DND-41 (cell line): ENCODE results near the gene TAOK3.
"Not testable (repeated sequence)": the region's sequence is repeated elsewhere in the genome, so short reads cannot be mapped to it uniquely, and the experiment has no call there.

Experiments used
- ATAC-seq: fragments of 200-7000 bp; cut with Tn5 transposase; 3 replicates; pipeline ENCODE4 v1.9.1; 2021; ENCODE audit warnings: low read depth; ENCODE audit not compliant: insufficient read depth
- DNase-seq: peaks from one replicate; pipeline ENCODE4 v3.0.0-alpha.2; 2020
- H2AFZ ChIP-seq: 2 replicates; pipeline ENCODE4 v1.6.0; 2012; ENCODE audit warnings: low read depth, low read length
- H3K27ac ChIP-seq: 2 replicates; pipeline ENCODE4 v1.5.1; 2012; ENCODE audit warnings: low read length, inconsistent platforms
- H3K27me3 ChIP-seq: fragments of 200-600 bp; sonication (generic); 2 replicates; pipeline ENCODE4 v1.6.0; 2012; ENCODE audit warnings: low read length, mild to moderate bottlenecking, inconsistent platforms; ENCODE audit not compliant: insufficient read depth, poor library complexity
- H3K36me3 ChIP-seq: 2 replicates; pipeline ENCODE4 v1.5.1; 2012; ENCODE audit warnings: low read length, inconsistent platforms; ENCODE audit not compliant: insufficient read depth
- H3K4me1 ChIP-seq: 2 replicates; pipeline ENCODE4 v1.5.1; 2012; ENCODE audit warnings: mild to moderate bottlenecking, low read length; ENCODE audit not compliant: insufficient read depth
- H3K4me2 ChIP-seq: 2 replicates; pipeline ENCODE4 v1.6.0; 2012; ENCODE audit warnings: mild to moderate bottlenecking, moderate library complexity, low read length, inconsistent platforms; ENCODE audit not compliant: insufficient read depth
- H3K4me3 ChIP-seq, 2 experiments: fragments of 200-600 bp in 1 of 2; shearing (Covaris generic) in 1 of 2; 2 replicates each; pipeline ENCODE4 v1.5.1; 2012 to 2016; ENCODE audit warnings: inconsistent platforms in 2 of 2, low read length in 2 of 2, mild to moderate bottlenecking in 2 of 2, low read depth in 1 of 2, moderate library complexity in 1 of 2
- H3K79me2 ChIP-seq: 2 replicates; pipeline ENCODE4 v1.6.0; 2012; ENCODE audit warnings: low read length, inconsistent platforms; ENCODE audit not compliant: insufficient read depth
- H3K9ac ChIP-seq: 2 replicates; pipeline ENCODE4 v1.6.0; 2012; ENCODE audit warnings: low read depth, mild to moderate bottlenecking, inconsistent platforms, low read length, moderate library complexity
- H3K9me3 ChIP-seq: 2 replicates; pipeline ENCODE4 v1.5.1; 2012; ENCODE audit warnings: low read length, moderate library complexity, mild to moderate bottlenecking, inconsistent platforms; ENCODE audit not compliant: insufficient read depth, severe bottlenecking
- H4K20me1 ChIP-seq: 2 replicates; pipeline ENCODE4 v1.6.0; 2012; ENCODE audit warnings: low read length; ENCODE audit not compliant: insufficient read depth
- CTCF ChIP-seq: IDR thresholded peaks from 2 replicates; pipeline ENCODE4 v1.5.1; 2012; ENCODE audit warnings: borderline replicate concordance, low read length, moderate library complexity, mild to moderate bottlenecking; ENCODE audit not compliant: poor library complexity, severe bottlenecking; ENCODE audit errors: extremely low read depth
- EZH2 ChIP-seq: IDR thresholded peaks from 3 replicates; pipeline ENCODE4 v1.6.1; 2012; ENCODE audit warnings: borderline replicate concordance, low read depth, mild to moderate bottlenecking, moderate library complexity, low read length, inconsistent platforms; ENCODE audit not compliant: severe bottlenecking

TAOK3 gene

GRCh38 chr12:118315821-118316220 is 56.9 kb downstream of the TAOK3 start:
- Histone ChIP-seq H3K4me3 (no peak overlapping the region), H3K79me2 (peaks cover 66% of the 10 kb centered on the region), H3K9ac (no peak overlapping the region), H3K27ac (no peak overlapping the region), H3K9me3 (no peaks in the 10 kb centered on the region), H2AFZ (no peak overlapping the region), H3K27me3 (no peaks in the 10 kb centered on the region), H3K4me1 (no peaks in the 10 kb centered on the region), H4K20me1 (peaks cover 13% of the 10 kb centered on the region; the same call in 1 of the 2 replicates), H3K4me2 (no peak overlapping the region), H3K36me3 (no peaks in the 10 kb centered on the region)
- TF ChIP-seq EZH2: no peak
- TF ChIP-seq CTCF: no peak
- DNase-seq (no peak), ATAC-seq (no peak)

- Histone ChIP-seq H3K4me1 (no peaks in the 10 kb centered on the region), H3K36me3 (no peaks in the 10 kb centered on the region), H3K27me3 (no peaks in the 10 kb centered on the region), H3K79me2 (peaks cover 63% of the 10 kb centered on the region), H3K9ac (no peak overlapping the region), H2AFZ (no peak overlapping the region), H3K4me2 (no peak overlapping the region), H3K27ac (no peak overlapping the region), H4K20me1 (peaks cover 17% of the 10 kb centered on the region; the same call in 1 of the 2 replicates), H3K9me3 (no peaks in the 10 kb centered on the region), H3K4me3 (no peak overlapping the region)
- no peak for ATAC-seq
- no peak for TF ChIP-seq CTCF
- TF ChIP-seq EZH2: no peak
- DNase-seq: no peak
These were observed 60.1 kb downstream of the TAOK3 start for GRCh38 chr12:118312578-118312977.

- Histone ChIP-seq H3K9me3 (no peaks in the 10 kb centered on the region), H3K9ac (no peak overlapping the region), H3K4me2 (no peak overlapping the region), H2AFZ (no peak overlapping the region), H3K27me3 (no peaks in the 10 kb centered on the region), H4K20me1 (peaks cover 19% of the 10 kb centered on the region; the same call in 1 of the 2 replicates), H3K4me1 (no peaks in the 10 kb centered on the region), H3K4me3 (no peak overlapping the region), H3K27ac (no peak overlapping the region), H3K79me2 (peaks cover 58% of the 10 kb centered on the region), H3K36me3 (no peaks in the 10 kb centered on the region)
- DNase-seq (no peak), ATAC-seq (no peak)
- TF ChIP-seq EZH2 (no peak), CTCF (no peak)
These were observed 61.0 kb downstream of the TAOK3 start for GRCh38 chr12:118311666-118312065.

- TF ChIP-seq EZH2: no peak
- TF ChIP-seq CTCF: no peak
- Histone ChIP-seq H3K27ac (no peak overlapping the region), H3K4me3 (no peak overlapping the region), H3K9ac (no peak overlapping the region), H2AFZ (no peak overlapping the region), H3K36me3 (no peaks in the 10 kb centered on the region), H3K4me2 (no peak overlapping the region), H3K79me2 (peaks cover 50% of the 10 kb centered on the region), H3K4me1 (no peaks in the 10 kb centered on the region), H3K9me3 (no peaks in the 10 kb centered on the region), H3K27me3 (no peaks in the 10 kb centered on the region), H4K20me1 (peaks cover 19% of the 10 kb centered on the region; the same call in 1 of the 2 replicates)
- no peak for ATAC-seq
- no peak for DNase-seq
These were observed 62.4 kb downstream of the TAOK3 start for GRCh38 chr12:118310320-118310719.

- peaks cover 15% of the 10 kb centered on the region; the same call in 1 of the 2 replicates for H4K20me1 ChIP-seq
- not testable (repeated sequence) for H3K4me2 ChIP-seq, ATAC-seq, H3K27ac ChIP-seq, H2AFZ ChIP-seq, H3K27me3 ChIP-seq, H3K9ac ChIP-seq, H3K4me3 ChIP-seq, H3K4me1 ChIP-seq, H3K36me3 ChIP-seq, H3K9me3 ChIP-seq, DNase-seq
- peaks cover 46% of the 10 kb centered on the region for H3K79me2 ChIP-seq
These were observed 64.7 kb downstream of the TAOK3 start for GRCh38 chr12:118308006-118308405.
